Prostate gland (tissue), 2 donors: ENCODE results near the gene GLIS1.

Experiments used
- POLR2A ChIP-seq: fragments of 450-650 bp; IDR thresholded peaks from one replicate; pipeline ENCODE4 v1.6.1; 2016; ENCODE audit warnings: antibody characterized with exemption, mild to moderate bottlenecking
- TF ChIP-seq, protein P1 (sequence below), 4 experiments: fragments of 200-600 bp in 2 of 4; fragments of 450-650 bp in 2 of 4; sonication (generic) in 2 of 4; IDR thresholded peaks; 1 replicate in 3 of 4; 2 replicates in 1 of 4; pipeline ENCODE4 v1.5.1; 2016 to 2019; ENCODE audit warnings: antibody characterized with exemption in 4 of 4, mild to moderate bottlenecking in 2 of 4, moderate library complexity in 2 of 4

DNA sequence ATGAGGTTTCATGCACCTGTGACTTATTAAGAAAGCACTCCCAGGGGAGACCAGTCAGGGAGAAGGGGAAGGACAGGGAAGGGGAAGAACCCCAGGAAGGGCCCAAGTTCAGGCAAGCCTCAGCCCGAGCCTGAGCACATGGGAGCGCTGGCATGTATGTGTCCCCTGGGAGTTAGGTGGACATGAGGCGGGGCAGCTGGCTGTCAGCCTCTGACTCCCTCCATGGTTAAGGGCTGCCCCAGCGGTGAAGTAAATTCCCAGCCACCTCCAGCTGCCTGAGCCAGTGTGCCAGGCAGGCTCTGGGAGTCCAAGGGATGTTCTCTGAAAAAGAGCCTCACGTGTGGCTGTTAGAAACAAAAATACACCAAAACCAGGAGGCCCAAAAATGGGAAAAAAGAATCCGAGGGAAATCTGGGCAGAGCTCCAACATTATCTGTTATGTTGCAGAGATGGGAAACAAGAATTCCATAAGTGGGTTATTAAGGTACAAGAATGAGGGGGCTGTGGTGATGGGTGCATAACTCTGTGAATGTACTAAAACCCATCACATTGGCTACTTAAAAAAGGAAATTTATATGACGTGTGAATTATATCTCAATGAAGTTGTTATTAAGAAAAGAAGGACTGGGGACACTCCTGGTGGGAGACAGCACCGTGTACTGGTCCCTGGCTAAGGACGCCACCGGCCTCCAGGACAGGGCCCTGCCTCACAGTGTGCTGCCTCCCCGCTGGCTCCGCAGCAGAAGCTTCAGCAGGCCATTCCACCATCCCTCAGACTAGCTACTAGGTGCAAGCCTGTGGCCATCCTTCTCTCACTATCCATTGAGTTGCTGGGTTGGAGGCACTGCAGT is 261.1 kb downstream of the GLIS1 start:
- TF ChIP-seq, protein P1, sequence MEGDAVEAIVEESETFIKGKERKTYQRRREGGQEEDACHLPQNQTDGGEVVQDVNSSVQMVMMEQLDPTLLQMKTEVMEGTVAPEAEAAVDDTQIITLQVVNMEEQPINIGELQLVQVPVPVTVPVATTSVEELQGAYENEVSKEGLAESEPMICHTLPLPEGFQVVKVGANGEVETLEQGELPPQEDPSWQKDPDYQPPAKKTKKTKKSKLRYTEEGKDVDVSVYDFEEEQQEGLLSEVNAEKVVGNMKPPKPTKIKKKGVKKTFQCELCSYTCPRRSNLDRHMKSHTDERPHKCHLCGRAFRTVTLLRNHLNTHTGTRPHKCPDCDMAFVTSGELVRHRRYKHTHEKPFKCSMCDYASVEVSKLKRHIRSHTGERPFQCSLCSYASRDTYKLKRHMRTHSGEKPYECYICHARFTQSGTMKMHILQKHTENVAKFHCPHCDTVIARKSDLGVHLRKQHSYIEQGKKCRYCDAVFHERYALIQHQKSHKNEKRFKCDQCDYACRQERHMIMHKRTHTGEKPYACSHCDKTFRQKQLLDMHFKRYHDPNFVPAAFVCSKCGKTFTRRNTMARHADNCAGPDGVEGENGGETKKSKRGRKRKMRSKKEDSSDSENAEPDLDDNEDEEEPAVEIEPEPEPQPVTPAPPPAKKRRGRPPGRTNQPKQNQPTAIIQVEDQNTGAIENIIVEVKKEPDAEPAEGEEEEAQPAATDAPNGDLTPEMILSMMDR (IDR thresholded peaks at IDR 0.05) = no peak
- TF ChIP-seq POLR2A = no peak
